WTC11 (cell line): ENCODE data around the gene WNT5A.

Experiments
- CTCF ChIP-seq: fragments of 200-600 bp; IDR thresholded peaks from 2 replicates; pipeline ENCODE4 v1.8.0; 2022; ENCODE audit warnings: antibody characterized with exemption
- FOXJ3 ChIP-seq: sonication (generic); formaldehyde crosslinking; IDR thresholded peaks from 2 replicates; pipeline ENCODE4 v1.9.0; 2021; ENCODE audit warnings: missing genetic modification reagents, mild to moderate bottlenecking, borderline replicate concordance
- JUN ChIP-seq: sonication (generic); formaldehyde crosslinking; IDR thresholded peaks from 2 replicates; pipeline ENCODE4 v1.8.0; 2023; ENCODE audit warnings: mild to moderate bottlenecking, missing genetic modification reagents
- MAX ChIP-seq: sonication (generic); formaldehyde crosslinking; IDR thresholded peaks from 2 replicates; pipeline ENCODE4 v1.8.0; 2022; ENCODE audit warnings: mild to moderate bottlenecking, missing genetic modification reagents
- NFYB ChIP-seq: sonication (generic); formaldehyde crosslinking; conservative IDR thresholded peaks from 2 replicates; pipeline ENCODE4 v1.8.0; 2022; ENCODE audit warnings: low read depth, missing genetic modification reagents
- ZNF317 ChIP-seq: sonication (generic); formaldehyde crosslinking; IDR thresholded peaks from 2 replicates; pipeline ENCODE4 v1.8.1; 2023; ENCODE audit warnings: low read depth, mild to moderate bottlenecking, moderate library complexity, missing genetic modification reagents, borderline replicate concordance

- TF ChIP-seq MAX (CRISPR knock-in tag) (no peak), CTCF (no peak), JUN (CRISPR knock-in tag) (no peak), FOXJ3 (CRISPR knock-in tag) (no peak), NFYB (CRISPR knock-in tag) (no peak), ZNF317 (CRISPR knock-in tag) (no peak)
These were observed 3.3 kb upstream of the WNT5A start for GRCh38 chr3:55490276-55490913.
